AG09319 (cell line): ENCODE data around the gene SLC37A1.

Experiments
- DNase-seq: peaks from one replicate; pipeline ENCODE4 v3.0.0-alpha.2; 2010; ENCODE audit warnings: low read depth; ENCODE audit errors: extremely low read depth
- TF ChIP-seq, protein P1 (sequence below): IDR thresholded peaks from 2 replicates; pipeline ENCODE4 v1.5.1; 2011; ENCODE audit warnings: low read depth, mild to moderate bottlenecking, inconsistent platforms, low read length, moderate library complexity

Gene SLC37A1

GRCh38 chr21:42490720-42491119, 22.9 kb upstream of the SLC37A1 start:
- DNase-seq, result no peak
- TF ChIP-seq, protein P1, sequence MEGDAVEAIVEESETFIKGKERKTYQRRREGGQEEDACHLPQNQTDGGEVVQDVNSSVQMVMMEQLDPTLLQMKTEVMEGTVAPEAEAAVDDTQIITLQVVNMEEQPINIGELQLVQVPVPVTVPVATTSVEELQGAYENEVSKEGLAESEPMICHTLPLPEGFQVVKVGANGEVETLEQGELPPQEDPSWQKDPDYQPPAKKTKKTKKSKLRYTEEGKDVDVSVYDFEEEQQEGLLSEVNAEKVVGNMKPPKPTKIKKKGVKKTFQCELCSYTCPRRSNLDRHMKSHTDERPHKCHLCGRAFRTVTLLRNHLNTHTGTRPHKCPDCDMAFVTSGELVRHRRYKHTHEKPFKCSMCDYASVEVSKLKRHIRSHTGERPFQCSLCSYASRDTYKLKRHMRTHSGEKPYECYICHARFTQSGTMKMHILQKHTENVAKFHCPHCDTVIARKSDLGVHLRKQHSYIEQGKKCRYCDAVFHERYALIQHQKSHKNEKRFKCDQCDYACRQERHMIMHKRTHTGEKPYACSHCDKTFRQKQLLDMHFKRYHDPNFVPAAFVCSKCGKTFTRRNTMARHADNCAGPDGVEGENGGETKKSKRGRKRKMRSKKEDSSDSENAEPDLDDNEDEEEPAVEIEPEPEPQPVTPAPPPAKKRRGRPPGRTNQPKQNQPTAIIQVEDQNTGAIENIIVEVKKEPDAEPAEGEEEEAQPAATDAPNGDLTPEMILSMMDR, result no peak

DNA sequence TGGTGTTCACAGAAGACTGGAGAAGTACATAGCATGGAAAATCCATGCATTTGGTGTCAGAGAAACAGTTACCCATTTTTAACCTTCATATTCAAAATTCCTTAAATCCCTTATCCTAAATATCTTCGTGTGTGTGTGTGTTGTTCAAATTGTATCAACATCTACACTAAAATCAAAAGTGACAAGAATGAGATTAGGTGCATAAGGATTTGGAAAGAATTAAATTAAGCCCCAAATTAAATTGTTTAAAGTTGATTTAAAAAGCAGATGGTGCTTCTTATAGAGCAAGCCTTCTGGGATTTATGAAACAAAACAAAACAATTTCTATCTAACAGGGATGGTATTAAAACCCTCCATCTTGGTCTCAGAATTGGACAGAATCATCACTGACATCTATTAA, 22.3 kb upstream of the SLC37A1 start:
- no peak for DNase-seq
- TF ChIP-seq, protein P1, result no peak

- TF ChIP-seq, protein P1, result no peak
- no peak for DNase-seq
These were observed 21.5 kb upstream of the SLC37A1 start for GRCh38 chr21:42492201-42492600.

- no peak for DNase-seq
- TF ChIP-seq, protein P1, result no peak
These were observed 20.3 kb upstream of the SLC37A1 start for GRCh38 chr21:42493109-42494060.

DNA sequence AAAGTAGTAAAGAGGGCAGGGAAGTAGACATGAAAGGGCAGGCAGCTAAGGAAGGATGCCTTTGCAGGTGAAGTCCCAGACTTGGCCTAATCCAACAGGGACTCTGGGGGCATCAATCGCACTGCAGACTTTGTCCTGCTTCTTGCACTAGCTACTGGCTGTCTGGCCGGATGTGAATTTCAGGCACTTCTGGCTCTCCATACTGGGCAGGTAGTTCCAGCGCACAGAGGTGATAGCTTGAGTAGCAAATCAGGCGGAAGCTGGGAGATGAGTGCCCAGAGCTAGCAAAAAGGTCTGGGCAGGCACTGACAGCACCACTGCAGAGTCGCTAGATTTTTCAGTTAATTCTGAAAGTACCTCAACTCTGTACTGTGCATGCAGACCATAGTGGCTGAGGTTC, 18.6 kb upstream of the SLC37A1 start:
- TF ChIP-seq, protein P1, result no peak
- no peak for DNase-seq

DNA sequence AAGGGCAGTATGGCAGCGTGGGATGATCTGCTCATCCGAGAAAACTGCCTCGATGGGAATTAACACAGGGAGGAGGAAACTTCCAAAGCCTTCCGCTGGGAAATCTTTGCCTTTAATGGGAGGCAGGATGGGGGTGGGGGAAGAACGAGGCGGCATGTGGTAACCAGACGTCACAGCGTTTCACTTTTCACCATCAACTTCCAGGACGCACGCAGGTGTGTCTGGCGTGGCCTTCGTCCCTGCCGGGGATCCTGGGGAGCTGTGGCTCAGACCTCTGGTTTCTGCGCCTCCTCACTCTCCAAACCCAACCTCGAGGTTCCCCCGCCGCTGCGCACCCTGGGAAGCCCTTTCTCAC, 17.9 kb upstream of the SLC37A1 start:
- TF ChIP-seq, protein P1, result no peak
- DNase-seq, result no peak

DNA sequence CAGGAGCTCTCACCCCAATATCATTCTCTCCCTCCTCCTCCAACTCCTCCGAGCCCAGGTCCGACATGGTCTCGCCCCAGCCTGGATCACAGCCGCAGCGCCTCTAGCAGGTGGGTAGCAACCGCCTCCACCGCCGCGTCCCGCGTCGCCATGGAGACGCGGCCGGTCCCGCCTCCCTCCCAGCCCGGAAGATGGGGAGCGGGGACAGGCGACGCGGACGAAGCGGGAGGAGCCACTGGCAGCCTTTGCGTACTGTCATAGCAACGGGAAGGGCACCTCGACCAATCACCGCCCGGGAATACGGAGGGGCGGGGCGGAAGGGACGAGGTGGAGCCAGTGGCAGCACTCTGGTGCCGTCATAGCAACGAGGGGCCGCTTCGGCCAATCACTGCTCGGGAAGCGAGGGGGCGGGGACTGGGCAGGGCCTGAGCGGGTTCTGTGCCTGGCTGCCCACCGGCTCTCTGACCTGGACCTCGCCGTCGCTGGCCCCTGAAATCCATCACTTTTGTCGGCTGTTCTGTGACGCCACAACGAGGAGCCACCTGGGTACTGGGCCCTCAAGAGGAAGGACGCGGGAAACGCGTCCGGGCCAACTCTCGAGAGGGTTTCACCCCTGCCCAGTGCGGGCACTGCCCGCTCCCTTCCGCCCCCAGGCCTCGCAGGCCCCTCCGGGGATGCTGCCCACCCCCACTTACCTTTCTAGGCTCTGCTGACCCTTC, 17.4 kb upstream of the SLC37A1 start, which contains the start of gene RSPH1:
TSS of gene RSPH1 (minus strand) at position 105 of the 719 bp plus-strand sequence. CDS start at position 67, 38 bp downstream.
- peak; percentile 94 for DNase-seq
- TF ChIP-seq, protein P1, result no peak; the same call in none of the 2 replicates
